K562 (cell line): ENCODE results near the gene ZNHIT1. TPM values are rescaled to one million over a fixed set of nuclear protein-coding genes. Genes with fewer than 3 reads are reported as not detected.
A peak's percentile ranks its signal among the peaks of the same experiment; 100 is the strongest.

ENCODE experiments used
- CXXC5 ChIP-seq: fragments of 250-450 bp; sonication (Bioruptor Pico); IDR thresholded peaks from 2 replicates; pipeline ENCODE4 v1.8.0; 2022; ENCODE audit warnings: inconsistent platforms, mild to moderate bottlenecking, moderate library complexity
- HMGN3 ChIP-seq: IDR thresholded peaks from 2 replicates; pipeline ENCODE4 v1.6.1; 2011; ENCODE audit warnings: borderline replicate concordance, low read depth, mild to moderate bottlenecking, mixed read lengths, low read length; ENCODE audit not compliant: insufficient read length; ENCODE audit errors: extremely low read depth
- MEF2D ChIP-seq: conservative IDR thresholded peaks from 2 replicates; pipeline ENCODE4 v1.6.1; 2016; ENCODE audit warnings: low read depth, missing genetic modification characterization, missing compliant biosample characterization
- PHB ChIP-seq: fragments of 250-450 bp; sonication (Bioruptor Pico); IDR thresholded peaks from 2 replicates; pipeline ENCODE4 v1.5.0; 2021
- SMARCE1 ChIP-seq: fragments of 450-650 bp; IDR thresholded peaks from 2 replicates; pipeline ENCODE4 v1.7.1; 2016; ENCODE audit warnings: mild to moderate bottlenecking
- ZNF583 ChIP-seq: fragments of 250-450 bp; sonication (Bioruptor Pico); IDR thresholded peaks from 2 replicates; pipeline ENCODE4 v1.4.0; 2020
- polyA plus RNA-seq, 8 experiments: library from polyadenylated mRNA; depleted of rRNA in 4 of 8; stranded (reverse) in 5 of 8; unstranded in 3 of 8; fragments of >200 nt; fragmentation: Nextera tagmentation in 2 of 8; fragmentation: Illumina TruSeq in 1 of 8; extraction: Ambion mirVana in 2 of 8; extraction: Trizol in 1 of 8; gene quantifications; 2 replicates each; pipeline versions ENCODE4 v1.2.1 to v1.2.3, GENCODE V29; 2011 to 2014; ENCODE audit warnings: inconsistent platforms in 1 of 8, missing spikeins in 1 of 8
- total RNA-seq, 7 experiments: library from RNA; depleted of rRNA in 6 of 7; stranded (reverse); fragments of >200 nt in 6 of 7; fragmentation: Illumina TruSeq in 2 of 7; extraction: Trizol in 2 of 7; gene quantifications; 2 replicates each; pipeline versions ENCODE4 v1.2.1 to v1.2.3, GENCODE V29; 2011 to 2021; ENCODE audit warnings: low replicate concordance in 1 of 7
- TF ChIP-seq, protein P1 (sequence below): fragments of 450-650 bp; IDR thresholded peaks from 2 replicates; pipeline ENCODE4 v1.6.1; 2016; ENCODE audit warnings: low read depth
- TF ChIP-seq, protein P2 (sequence below): fragments of 450-650 bp; IDR thresholded peaks from 2 replicates; pipeline ENCODE4 v1.6.1; 2016; ENCODE audit warnings: mild to moderate bottlenecking, moderate library complexity

Gene ZNHIT1
- total and polyA plus RNA-seq, 9 of the 15 experiments (the other 6 are each of a cell fraction or from before 2014, with no cell fraction given) = 6.4 to 162 (median 70.1) TPM

DNA sequence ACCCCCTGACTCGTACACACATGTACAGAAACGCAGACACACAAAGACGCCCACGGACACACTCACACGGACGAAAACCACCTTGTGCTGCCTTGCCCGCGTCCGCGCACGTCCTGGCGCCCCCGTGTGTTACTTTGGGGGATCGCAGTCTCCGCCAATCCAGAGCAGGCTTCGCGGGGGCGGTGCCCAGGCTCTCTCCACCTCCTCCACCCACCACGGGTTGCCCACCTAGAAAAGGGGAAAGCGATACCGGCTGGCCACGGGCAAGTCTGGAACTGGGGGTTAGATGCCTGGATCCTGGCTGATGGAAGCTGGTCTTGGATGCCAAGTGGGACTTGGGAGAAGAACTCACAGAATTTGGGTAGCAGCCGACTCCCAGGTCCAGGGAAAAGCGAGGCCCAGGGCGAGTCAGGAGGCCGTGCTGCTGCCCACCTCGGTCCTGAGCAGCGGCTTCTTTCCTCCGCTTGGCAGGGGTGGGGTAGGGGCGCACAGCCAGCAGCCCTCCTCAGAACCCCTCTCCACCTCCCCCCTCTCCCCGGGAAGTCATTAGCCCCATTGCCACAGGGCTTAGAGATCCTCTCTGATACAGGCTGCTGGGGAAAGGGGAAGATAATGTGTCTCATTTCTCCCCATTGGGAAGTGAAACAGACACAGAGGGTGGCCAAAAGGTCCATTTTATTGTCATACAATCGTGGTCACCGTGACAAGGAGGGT is 48.0 kb upstream of the ZNHIT1 start (continued):
- TF ChIP-seq, protein P1, sequence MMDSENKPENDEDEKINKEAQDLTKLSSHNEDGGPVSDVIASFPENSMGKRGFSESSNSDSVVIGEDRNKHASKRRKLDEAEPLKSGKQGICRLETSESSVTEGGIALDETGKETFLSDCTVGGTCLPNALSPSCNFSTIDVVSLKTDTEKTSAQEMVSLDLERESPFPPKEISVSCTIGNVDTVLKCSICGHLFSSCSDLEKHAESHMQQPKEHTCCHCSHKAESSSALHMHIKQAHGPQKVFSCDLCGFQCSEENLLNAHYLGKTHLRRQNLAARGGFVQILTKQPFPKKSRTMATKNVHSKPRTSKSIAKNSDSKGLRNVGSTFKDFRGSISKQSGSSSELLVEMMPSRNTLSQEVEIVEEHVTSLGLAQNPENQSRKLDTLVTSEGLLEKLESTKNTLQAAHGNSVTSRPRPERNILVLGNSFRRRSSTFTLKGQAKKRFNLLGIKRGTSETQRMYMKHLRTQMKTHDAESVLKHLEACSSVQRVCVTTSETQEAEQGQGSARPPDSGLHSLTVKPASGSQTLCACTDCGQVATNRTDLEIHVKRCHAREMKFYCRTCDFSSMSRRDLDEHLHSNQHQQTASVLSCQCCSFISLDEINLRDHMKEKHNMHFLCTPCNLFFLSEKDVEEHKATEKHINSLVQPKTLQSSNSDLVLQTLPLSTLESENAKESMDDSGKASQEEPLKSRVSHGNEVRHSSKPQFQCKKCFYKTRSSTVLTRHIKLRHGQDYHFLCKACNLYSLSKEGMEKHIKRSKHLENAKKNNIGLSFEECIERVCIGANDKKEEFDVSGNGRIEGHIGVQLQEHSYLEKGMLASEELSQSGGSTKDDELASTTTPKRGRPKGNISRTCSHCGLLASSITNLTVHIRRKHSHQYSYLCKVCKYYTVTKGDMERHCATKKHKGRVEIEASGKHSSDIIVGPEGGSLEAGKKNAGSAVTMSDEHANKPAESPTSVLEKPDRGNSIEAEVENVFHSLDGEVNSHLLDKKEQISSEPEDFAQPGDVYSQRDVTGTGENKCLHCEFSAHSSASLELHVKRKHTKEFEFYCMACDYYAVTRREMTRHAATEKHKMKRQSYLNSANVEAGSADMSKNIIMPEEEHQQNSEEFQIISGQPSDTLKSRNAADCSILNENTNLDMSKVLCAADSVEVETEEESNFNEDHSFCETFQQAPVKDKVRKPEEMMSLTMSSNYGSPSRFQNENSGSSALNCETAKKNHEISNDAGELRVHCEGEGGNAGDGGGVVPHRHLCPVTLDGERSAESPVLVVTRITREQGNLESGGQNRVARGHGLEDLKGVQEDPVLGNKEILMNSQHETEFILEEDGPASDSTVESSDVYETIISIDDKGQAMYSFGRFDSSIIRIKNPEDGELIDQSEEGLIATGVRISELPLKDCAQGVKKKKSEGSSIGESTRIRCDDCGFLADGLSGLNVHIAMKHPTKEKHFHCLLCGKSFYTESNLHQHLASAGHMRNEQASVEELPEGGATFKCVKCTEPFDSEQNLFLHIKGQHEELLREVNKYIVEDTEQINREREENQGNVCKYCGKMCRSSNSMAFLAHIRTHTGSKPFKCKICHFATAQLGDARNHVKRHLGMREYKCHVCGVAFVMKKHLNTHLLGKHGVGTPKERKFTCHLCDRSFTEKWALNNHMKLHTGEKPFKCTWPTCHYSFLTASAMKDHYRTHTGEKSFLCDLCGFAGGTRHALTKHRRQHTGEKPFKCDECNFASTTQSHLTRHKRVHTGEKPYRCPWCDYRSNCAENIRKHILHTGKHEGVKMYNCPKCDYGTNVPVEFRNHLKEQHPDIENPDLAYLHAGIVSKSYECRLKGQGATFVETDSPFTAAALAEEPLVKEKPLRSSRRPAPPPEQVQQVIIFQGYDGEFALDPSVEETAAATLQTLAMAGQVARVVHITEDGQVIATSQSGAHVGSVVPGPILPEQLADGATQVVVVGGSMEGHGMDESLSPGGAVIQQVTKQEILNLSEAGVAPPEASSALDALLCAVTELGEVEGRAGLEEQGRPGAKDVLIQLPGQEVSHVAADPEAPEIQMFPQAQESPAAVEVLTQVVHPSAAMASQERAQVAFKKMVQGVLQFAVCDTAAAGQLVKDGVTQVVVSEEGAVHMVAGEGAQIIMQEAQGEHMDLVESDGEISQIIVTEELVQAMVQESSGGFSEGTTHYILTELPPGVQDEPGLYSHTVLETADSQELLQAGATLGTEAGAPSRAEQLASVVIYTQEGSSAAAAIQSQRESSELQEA = no peak
- TF ChIP-seq MEF2D (tag) (no peak), SMARCE1 (no peak), CXXC5 (peak; percentile 64; the same call in 1 of the 2 replicates), PHB (no peak), ZNF583 (CRISPR knock-in tag) (0 out of 2 replicates have a peak, but pooled peaks have one; percentile 17), HMGN3 (peak; percentile 58)
- TF ChIP-seq, protein P2, sequence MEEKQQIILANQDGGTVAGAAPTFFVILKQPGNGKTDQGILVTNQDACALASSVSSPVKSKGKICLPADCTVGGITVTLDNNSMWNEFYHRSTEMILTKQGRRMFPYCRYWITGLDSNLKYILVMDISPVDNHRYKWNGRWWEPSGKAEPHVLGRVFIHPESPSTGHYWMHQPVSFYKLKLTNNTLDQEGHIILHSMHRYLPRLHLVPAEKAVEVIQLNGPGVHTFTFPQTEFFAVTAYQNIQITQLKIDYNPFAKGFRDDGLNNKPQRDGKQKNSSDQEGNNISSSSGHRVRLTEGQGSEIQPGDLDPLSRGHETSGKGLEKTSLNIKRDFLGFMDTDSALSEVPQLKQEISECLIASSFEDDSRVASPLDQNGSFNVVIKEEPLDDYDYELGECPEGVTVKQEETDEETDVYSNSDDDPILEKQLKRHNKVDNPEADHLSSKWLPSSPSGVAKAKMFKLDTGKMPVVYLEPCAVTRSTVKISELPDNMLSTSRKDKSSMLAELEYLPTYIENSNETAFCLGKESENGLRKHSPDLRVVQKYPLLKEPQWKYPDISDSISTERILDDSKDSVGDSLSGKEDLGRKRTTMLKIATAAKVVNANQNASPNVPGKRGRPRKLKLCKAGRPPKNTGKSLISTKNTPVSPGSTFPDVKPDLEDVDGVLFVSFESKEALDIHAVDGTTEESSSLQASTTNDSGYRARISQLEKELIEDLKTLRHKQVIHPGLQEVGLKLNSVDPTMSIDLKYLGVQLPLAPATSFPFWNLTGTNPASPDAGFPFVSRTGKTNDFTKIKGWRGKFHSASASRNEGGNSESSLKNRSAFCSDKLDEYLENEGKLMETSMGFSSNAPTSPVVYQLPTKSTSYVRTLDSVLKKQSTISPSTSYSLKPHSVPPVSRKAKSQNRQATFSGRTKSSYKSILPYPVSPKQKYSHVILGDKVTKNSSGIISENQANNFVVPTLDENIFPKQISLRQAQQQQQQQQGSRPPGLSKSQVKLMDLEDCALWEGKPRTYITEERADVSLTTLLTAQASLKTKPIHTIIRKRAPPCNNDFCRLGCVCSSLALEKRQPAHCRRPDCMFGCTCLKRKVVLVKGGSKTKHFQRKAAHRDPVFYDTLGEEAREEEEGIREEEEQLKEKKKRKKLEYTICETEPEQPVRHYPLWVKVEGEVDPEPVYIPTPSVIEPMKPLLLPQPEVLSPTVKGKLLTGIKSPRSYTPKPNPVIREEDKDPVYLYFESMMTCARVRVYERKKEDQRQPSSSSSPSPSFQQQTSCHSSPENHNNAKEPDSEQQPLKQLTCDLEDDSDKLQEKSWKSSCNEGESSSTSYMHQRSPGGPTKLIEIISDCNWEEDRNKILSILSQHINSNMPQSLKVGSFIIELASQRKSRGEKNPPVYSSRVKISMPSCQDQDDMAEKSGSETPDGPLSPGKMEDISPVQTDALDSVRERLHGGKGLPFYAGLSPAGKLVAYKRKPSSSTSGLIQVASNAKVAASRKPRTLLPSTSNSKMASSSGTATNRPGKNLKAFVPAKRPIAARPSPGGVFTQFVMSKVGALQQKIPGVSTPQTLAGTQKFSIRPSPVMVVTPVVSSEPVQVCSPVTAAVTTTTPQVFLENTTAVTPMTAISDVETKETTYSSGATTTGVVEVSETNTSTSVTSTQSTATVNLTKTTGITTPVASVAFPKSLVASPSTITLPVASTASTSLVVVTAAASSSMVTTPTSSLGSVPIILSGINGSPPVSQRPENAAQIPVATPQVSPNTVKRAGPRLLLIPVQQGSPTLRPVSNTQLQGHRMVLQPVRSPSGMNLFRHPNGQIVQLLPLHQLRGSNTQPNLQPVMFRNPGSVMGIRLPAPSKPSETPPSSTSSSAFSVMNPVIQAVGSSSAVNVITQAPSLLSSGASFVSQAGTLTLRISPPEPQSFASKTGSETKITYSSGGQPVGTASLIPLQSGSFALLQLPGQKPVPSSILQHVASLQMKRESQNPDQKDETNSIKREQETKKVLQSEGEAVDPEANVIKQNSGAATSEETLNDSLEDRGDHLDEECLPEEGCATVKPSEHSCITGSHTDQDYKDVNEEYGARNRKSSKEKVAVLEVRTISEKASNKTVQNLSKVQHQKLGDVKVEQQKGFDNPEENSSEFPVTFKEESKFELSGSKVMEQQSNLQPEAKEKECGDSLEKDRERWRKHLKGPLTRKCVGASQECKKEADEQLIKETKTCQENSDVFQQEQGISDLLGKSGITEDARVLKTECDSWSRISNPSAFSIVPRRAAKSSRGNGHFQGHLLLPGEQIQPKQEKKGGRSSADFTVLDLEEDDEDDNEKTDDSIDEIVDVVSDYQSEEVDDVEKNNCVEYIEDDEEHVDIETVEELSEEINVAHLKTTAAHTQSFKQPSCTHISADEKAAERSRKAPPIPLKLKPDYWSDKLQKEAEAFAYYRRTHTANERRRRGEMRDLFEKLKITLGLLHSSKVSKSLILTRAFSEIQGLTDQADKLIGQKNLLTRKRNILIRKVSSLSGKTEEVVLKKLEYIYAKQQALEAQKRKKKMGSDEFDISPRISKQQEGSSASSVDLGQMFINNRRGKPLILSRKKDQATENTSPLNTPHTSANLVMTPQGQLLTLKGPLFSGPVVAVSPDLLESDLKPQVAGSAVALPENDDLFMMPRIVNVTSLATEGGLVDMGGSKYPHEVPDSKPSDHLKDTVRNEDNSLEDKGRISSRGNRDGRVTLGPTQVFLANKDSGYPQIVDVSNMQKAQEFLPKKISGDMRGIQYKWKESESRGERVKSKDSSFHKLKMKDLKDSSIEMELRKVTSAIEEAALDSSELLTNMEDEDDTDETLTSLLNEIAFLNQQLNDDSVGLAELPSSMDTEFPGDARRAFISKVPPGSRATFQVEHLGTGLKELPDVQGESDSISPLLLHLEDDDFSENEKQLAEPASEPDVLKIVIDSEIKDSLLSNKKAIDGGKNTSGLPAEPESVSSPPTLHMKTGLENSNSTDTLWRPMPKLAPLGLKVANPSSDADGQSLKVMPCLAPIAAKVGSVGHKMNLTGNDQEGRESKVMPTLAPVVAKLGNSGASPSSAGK = no peak
